ENCODE results near the gene RMDN2. TPM values are rescaled to one million over a fixed set of nuclear protein-coding genes. Genes with fewer than 3 reads are reported as not detected.

RMDN2 gene
- total RNA-seq, 1 experiment from 2014 or later, result 3.0 TPM

DNA sequence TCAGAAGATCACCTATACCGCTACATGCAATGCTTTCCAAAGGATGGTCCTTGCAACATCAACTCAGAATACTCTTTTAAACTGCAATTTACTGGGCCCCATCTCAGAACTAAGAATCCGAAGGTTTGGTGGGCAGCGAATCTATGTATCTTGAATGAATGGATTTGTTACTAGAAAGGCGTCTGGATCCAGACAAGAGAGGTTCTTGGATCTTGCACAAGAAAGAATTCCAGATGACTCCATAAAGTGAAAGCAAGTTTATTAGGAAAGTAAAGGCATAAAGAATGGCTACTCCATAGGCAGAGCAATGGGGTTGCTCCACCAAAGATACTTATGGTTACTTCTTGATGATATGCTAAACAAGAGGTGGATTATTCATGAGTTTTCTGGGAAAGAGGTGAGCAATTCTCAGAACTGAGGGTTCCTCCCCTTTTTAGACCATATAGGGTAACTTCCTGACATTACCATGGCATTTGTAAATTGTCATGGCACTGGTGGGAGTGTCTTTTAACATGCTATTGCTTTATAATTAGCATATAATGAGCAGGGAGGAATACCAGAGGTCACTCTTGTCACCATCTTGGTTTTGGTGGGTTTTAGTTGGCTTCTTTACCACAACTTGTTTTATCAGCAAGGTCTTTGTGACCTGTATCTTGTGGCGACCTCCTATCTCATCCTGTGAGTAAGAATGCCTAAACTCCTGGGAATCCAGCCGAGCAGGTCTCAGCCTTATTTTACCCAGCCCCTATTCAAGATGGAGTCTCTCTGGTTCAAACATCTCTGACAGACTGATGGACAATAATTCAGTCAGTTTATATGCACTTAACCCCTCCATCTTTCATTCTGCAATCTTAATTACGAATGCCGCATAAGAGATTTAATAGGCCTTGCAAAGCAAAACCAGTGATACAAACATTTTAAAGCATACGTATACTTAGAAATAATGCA lies 7.5 kb upstream of the RMDN2 start (continued):
- TF ChIP-seq, protein P1, sequence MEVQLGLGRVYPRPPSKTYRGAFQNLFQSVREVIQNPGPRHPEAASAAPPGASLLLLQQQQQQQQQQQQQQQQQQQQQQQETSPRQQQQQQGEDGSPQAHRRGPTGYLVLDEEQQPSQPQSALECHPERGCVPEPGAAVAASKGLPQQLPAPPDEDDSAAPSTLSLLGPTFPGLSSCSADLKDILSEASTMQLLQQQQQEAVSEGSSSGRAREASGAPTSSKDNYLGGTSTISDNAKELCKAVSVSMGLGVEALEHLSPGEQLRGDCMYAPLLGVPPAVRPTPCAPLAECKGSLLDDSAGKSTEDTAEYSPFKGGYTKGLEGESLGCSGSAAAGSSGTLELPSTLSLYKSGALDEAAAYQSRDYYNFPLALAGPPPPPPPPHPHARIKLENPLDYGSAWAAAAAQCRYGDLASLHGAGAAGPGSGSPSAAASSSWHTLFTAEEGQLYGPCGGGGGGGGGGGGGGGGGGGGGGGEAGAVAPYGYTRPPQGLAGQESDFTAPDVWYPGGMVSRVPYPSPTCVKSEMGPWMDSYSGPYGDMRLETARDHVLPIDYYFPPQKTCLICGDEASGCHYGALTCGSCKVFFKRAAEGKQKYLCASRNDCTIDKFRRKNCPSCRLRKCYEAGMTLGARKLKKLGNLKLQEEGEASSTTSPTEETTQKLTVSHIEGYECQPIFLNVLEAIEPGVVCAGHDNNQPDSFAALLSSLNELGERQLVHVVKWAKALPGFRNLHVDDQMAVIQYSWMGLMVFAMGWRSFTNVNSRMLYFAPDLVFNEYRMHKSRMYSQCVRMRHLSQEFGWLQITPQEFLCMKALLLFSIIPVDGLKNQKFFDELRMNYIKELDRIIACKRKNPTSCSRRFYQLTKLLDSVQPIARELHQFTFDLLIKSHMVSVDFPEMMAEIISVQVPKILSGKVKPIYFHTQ (CRISPR knock-in tag; IDR thresholded peaks at IDR 0.05), result no peak
- TF ChIP-seq, protein P2, sequence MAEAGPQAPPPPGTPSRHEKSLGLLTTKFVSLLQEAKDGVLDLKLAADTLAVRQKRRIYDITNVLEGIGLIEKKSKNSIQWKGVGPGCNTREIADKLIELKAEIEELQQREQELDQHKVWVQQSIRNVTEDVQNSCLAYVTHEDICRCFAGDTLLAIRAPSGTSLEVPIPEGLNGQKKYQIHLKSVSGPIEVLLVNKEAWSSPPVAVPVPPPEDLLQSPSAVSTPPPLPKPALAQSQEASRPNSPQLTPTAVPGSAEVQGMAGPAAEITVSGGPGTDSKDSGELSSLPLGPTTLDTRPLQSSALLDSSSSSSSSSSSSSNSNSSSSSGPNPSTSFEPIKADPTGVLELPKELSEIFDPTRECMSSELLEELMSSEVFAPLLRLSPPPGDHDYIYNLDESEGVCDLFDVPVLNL (CRISPR knock-in tag; IDR thresholded peaks at IDR 0.05; ENCODE audit: borderline replicate concordance, low read depth), result no peak
- TF ChIP-seq, protein P3, sequence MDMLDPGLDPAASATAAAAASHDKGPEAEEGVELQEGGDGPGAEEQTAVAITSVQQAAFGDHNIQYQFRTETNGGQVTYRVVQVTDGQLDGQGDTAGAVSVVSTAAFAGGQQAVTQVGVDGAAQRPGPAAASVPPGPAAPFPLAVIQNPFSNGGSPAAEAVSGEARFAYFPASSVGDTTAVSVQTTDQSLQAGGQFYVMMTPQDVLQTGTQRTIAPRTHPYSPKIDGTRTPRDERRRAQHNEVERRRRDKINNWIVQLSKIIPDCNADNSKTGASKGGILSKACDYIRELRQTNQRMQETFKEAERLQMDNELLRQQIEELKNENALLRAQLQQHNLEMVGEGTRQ (CRISPR knock-in tag; IDR thresholded peaks at IDR 0.05), result no peak
- TF ChIP-seq PRRX2 (CRISPR knock-in tag; IDR thresholded peaks at IDR 0.05), result no peak
- TF ChIP-seq NFE2L1 (CRISPR knock-in tag; IDR thresholded peaks at IDR 0.05), result no peak
- no peak for TF ChIP-seq RELA (CRISPR knock-in tag; IDR thresholded peaks at IDR 0.05; ENCODE audit: borderline replicate concordance)
- TF ChIP-seq NR1H2 (CRISPR knock-in tag; IDR thresholded peaks at IDR 0.05), result no peak
- TF ChIP-seq, protein P4, sequence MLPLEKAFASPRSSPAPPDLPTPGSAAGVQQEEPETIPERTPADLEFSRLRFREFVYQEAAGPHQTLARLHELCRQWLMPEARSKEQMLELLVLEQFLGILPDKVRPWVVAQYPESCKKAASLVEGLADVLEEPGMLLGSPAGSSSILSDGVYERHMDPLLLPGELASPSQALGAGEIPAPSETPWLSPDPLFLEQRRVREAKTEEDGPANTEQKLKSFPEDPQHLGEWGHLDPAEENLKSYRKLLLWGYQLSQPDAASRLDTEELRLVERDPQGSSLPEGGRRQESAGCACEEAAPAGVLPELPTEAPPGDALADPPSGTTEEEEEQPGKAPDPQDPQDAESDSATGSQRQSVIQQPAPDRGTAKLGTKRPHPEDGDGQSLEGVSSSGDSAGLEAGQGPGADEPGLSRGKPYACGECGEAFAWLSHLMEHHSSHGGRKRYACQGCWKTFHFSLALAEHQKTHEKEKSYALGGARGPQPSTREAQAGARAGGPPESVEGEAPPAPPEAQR (CRISPR knock-in tag; IDR thresholded peaks at IDR 0.05), result no peak

DNA sequence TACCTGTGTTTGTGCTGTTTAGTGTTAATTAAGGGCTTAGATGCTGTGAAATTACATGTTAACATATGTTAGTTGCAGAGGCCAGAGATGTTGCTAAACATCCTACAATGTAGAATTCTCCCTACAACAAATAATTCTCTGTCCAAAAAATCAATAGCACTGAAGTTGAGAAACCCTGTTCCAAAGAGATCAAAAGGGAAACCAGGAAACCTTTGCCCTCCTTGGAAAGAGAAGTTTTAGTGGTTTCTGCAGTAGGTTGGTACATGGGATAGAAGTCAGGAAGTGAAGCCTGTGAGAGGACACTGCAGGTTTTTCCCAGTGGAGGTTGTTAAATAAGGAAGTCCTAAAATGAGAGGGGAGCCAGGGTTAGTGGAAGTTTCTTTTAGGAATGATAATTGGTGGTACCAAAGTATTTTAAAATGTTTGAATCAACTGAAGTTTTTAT lies 6.3 kb upstream of the RMDN2 start:
- DNase-seq (ENCODE audit: low spot score) (no peak), ATAC-seq (no peak)
- CTCF ChIA-PET, result no interaction called here
- no peaks in the 10 kb centered on the region for H3K36me3 Mint-ChIP-seq
- H3K9me3 Mint-ChIP-seq, result no peaks in the 10 kb centered on the region
- H3K27ac Mint-ChIP-seq, result no peak overlapping the region
- no peak overlapping the region for H3K4me3 Mint-ChIP-seq
- POLR2A ChIA-PET, result no interaction called here
- peak; percentile 80; the same call in 1 of the 2 replicates for TF ChIP-seq GABPB1 (CRISPR knock-in tag; IDR thresholded peaks at IDR 0.05)
- TF ChIP-seq, protein P5, sequence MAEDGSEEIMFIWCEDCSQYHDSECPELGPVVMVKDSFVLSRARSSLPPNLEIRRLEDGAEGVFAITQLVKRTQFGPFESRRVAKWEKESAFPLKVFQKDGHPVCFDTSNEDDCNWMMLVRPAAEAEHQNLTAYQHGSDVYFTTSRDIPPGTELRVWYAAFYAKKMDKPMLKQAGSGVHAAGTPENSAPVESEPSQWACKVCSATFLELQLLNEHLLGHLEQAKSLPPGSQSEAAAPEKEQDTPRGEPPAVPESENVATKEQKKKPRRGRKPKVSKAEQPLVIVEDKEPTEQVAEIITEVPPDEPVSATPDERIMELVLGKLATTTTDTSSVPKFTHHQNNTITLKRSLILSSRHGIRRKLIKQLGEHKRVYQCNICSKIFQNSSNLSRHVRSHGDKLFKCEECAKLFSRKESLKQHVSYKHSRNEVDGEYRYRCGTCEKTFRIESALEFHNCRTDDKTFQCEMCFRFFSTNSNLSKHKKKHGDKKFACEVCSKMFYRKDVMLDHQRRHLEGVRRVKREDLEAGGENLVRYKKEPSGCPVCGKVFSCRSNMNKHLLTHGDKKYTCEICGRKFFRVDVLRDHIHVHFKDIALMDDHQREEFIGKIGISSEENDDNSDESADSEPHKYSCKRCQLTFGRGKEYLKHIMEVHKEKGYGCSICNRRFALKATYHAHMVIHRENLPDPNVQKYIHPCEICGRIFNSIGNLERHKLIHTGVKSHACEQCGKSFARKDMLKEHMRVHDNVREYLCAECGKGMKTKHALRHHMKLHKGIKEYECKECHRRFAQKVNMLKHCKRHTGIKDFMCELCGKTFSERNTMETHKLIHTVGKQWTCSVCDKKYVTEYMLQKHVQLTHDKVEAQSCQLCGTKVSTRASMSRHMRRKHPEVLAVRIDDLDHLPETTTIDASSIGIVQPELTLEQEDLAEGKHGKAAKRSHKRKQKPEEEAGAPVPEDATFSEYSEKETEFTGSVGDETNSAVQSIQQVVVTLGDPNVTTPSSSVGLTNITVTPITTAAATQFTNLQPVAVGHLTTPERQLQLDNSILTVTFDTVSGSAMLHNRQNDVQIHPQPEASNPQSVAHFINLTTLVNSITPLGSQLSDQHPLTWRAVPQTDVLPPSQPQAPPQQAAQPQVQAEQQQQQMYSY (CRISPR knock-in tag; IDR thresholded peaks at IDR 0.05), result no peak
- peaks cover under 1% of the 10 kb centered on the region for H3K27me3 Mint-ChIP-seq (ENCODE audit: low read depth)
- H3K4me1 Mint-ChIP-seq, result peaks cover 8% of the 10 kb centered on the region

DNA sequence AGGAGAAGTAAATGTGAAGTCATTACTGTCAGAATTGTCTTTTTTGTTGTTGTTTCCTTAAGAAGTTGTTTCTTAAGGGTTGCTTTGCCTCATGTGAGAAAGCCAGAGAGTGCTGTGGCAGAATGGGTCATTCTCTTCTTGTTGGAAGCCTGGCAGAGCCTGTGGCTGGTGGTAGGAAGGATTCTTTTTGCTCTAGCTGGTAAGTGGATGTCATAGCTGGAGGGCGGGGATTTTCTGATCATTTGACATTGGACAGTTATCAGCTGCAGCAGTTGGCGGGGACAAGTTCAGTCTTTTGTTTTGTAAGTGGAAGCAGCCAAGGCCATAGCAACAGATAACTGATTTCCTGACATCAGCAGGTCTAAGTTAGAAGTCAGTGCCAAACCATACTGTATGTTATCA lies 5.5 kb upstream of the RMDN2 start:
- ChIA-PET POLR2A (no interaction called here), CTCF (no interaction called here)
- TF ChIP-seq FOXP1 (CRISPR knock-in tag; IDR thresholded peaks at IDR 0.05; ENCODE audit: borderline replicate concordance) (no peak), ZNF121 (CRISPR knock-in tag; IDR thresholded peaks at IDR 0.05) (no peak), NFYB (CRISPR knock-in tag; conservative IDR thresholded peaks at IDR 0.05; ENCODE audit: low read depth) (no peak), ZNF219 (CRISPR knock-in tag; IDR thresholded peaks at IDR 0.05; ENCODE audit: borderline replicate concordance) (no peak), MXD4 (CRISPR knock-in tag; IDR thresholded peaks at IDR 0.05; ENCODE audit: borderline replicate concordance) (no peak), NR2C2 (CRISPR knock-in tag; IDR thresholded peaks at IDR 0.05) (no peak)
- TF ChIP-seq, protein P6, sequence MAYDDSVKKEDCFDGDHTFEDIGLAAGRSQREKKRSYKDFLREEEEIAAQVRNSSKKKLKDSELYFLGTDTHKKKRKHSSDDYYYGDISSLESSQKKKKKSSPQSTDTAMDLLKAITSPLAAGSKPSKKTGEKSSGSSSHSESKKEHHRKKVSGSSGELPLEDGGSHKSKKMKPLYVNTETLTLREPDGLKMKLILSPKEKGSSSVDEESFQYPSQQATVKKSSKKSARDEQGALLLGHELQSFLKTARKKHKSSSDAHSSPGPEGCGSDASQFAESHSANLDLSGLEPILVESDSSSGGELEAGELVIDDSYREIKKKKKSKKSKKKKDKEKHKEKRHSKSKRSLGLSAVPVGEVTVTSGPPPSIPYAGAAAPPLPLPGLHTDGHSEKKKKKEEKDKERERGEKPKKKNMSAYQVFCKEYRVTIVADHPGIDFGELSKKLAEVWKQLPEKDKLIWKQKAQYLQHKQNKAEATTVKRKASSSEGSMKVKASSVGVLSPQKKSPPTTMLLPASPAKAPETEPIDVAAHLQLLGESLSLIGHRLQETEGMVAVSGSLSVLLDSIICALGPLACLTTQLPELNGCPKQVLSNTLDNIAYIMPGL (CRISPR knock-in tag; IDR thresholded peaks at IDR 0.05), result no peak
- TF ChIP-seq, protein P7, sequence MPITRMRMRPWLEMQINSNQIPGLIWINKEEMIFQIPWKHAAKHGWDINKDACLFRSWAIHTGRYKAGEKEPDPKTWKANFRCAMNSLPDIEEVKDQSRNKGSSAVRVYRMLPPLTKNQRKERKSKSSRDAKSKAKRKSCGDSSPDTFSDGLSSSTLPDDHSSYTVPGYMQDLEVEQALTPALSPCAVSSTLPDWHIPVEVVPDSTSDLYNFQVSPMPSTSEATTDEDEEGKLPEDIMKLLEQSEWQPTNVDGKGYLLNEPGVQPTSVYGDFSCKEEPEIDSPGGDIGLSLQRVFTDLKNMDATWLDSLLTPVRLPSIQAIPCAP (CRISPR knock-in tag; IDR thresholded peaks at IDR 0.05), result no peak
- DNase-seq (ENCODE audit: low spot score), result no peak
- Mint-ChIP-seq H3K4me3 (no peak overlapping the region), H3K9me3 (no peaks in the 10 kb centered on the region), H3K27me3 (ENCODE audit: low read depth) (peaks cover 9% of the 10 kb centered on the region), H3K27ac (no peak overlapping the region), H3K4me1 (peaks cover 8% of the 10 kb centered on the region), H3K36me3 (no peaks in the 10 kb centered on the region)
- no peak for ATAC-seq
